ENCODE results near the gene FNBP1. TPM values are rescaled to one million over a fixed set of nuclear protein-coding genes. Genes with fewer than 3 reads are reported as not detected.
A peak's percentile ranks its signal among the peaks of the same experiment; 100 is the strongest.

Gene FNBP1
- total and polyA plus RNA-seq, 2 of the 13 experiments (the other 11 are each of a cell fraction or from before 2014, with no cell fraction given), result 5.4 to 19.5 TPM

DNA sequence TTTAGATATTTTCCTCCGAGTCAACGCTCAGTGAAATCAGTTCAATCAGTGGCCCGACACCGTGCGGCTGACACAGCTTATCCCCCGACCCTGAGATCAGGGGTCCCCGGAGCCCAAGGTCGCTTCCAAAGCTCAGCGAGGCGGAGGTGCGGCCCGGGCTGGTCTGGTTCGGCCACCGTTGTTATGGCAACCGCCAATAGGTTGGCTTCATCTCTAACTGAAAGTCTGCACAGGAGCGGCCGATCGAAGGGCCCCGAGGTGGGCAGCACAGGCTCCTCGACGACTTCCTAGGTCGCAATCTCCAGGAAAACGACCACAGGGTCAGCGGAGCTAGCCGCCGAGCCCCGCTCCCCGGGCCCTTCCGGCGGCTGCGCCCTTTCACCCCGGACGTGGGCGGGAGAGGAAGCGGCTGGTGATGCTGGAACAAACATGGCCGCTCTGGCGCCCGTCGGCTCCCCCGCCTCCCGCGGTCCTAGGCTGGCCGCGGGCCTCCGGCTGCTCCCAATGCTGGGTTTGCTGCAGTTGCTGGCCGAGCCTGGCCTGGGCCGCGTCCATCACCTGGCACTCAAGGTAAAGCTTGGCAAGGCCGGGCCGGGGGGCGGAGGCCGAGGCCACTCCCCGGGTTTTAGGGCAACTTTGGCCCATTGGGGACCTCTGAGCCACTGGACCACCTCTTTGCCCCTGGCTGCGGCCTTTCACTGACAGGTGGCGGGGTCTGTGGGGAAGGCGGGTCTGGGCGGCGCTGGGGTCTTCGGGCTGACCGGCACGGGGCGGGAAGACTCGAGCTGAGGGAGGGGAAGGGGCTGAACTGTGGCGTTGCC is 10.7 kb upstream of the FNBP1 start, which contains the start of gene GPR107 (continued):
- TF ChIP-seq, protein P1, sequence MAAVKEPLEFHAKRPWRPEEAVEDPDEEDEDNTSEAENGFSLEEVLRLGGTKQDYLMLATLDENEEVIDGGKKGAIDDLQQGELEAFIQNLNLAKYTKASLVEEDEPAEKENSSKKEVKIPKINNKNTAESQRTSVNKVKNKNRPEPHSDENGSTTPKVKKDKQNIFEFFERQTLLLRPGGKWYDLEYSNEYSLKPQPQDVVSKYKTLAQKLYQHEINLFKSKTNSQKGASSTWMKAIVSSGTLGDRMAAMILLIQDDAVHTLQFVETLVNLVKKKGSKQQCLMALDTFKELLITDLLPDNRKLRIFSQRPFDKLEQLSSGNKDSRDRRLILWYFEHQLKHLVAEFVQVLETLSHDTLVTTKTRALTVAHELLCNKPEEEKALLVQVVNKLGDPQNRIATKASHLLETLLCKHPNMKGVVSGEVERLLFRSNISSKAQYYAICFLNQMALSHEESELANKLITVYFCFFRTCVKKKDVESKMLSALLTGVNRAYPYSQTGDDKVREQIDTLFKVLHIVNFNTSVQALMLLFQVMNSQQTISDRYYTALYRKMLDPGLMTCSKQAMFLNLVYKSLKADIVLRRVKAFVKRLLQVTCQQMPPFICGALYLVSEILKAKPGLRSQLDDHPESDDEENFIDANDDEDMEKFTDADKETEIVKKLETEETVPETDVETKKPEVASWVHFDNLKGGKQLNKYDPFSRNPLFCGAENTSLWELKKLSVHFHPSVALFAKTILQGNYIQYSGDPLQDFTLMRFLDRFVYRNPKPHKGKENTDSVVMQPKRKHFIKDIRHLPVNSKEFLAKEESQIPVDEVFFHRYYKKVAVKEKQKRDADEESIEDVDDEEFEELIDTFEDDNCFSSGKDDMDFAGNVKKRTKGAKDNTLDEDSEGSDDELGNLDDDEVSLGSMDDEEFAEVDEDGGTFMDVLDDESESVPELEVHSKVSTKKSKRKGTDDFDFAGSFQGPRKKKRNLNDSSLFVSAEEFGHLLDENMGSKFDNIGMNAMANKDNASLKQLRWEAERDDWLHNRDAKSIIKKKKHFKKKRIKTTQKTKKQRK (IDR thresholded peaks at IDR 0.05; ENCODE audit: low read length), result no peak
- TF ChIP-seq CCAR2 (optimal IDR thresholded peaks at IDR 0.05; ENCODE audit: low read depth, low read length) (no peak), KDM1A (CRISPR knock-in tag; IDR thresholded peaks at IDR 0.05) (no peak), ZNF382 (CRISPR knock-in tag; IDR thresholded peaks at IDR 0.05; ENCODE audit: borderline replicate concordance) (no peak), ZNF446 (CRISPR knock-in tag; IDR thresholded peaks at IDR 0.05) (0 out of 2 replicates have a peak, but pooled peaks have one; percentile 5), ZNF331 (CRISPR knock-in tag; IDR thresholded peaks at IDR 0.05) (0 out of 2 replicates have a peak, but pooled peaks have one; percentile 34), HOXD1 (CRISPR knock-in tag; IDR thresholded peaks at IDR 0.05) (no peak), ZNF207 (IDR thresholded peaks at IDR 0.05; ENCODE audit: borderline replicate concordance) (no peak), HOXA9 (CRISPR knock-in tag; IDR thresholded peaks at IDR 0.05; ENCODE audit: borderline replicate concordance) (no peak), FOXK1 (CRISPR knock-in tag; IDR thresholded peaks at IDR 0.05; ENCODE audit: borderline replicate concordance, low read depth) (peak; percentile 61; the same call in 1 of the 2 replicates), ZNF670 (CRISPR knock-in tag; IDR thresholded peaks at IDR 0.05; ENCODE audit: borderline replicate concordance) (no peak), ATF1 (CRISPR knock-in tag; IDR thresholded peaks at IDR 0.05) (0 out of 2 replicates have a peak, but pooled peaks have one; percentile 42), ZNF577 (CRISPR knock-in tag; IDR thresholded peaks at IDR 0.05; ENCODE audit: borderline replicate concordance, low read depth) (no peak), YEATS2 (CRISPR knock-in tag; IDR thresholded peaks at IDR 0.05; ENCODE audit: borderline replicate concordance) (peak; percentile 74), ZSCAN12 (CRISPR knock-in tag; IDR thresholded peaks at IDR 0.05) (no peak)
- TF ChIP-seq, protein P2, sequence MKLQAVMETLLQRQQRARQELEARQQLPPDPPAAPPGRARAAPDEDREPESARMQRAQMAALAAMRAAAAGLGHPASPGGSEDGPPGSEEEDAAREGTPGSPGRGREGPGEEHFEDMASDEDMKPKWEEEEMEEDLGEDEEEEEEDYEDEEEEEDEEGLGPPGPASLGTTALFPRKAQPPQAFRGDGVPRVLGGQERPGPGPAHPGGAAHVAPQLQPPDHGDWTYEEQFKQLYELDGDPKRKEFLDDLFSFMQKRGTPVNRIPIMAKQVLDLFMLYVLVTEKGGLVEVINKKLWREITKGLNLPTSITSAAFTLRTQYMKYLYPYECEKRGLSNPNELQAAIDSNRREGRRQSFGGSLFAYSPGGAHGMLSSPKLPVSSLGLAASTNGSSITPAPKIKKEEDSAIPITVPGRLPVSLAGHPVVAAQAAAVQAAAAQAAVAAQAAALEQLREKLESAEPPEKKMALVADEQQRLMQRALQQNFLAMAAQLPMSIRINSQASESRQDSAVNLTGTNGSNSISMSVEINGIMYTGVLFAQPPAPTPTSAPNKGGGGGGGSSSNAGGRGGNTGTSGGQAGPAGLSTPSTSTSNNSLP (IDR thresholded peaks at IDR 0.05; ENCODE audit: low read depth, low read length), result no peak
- TF ChIP-seq, protein P3, sequence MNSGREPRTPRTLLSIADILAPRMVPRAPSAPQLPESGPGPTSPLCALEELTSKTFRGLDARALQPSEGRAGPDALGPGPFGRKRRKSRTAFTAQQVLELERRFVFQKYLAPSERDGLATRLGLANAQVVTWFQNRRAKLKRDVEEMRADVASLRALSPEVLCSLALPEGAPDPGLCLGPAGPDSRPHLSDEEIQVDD (CRISPR knock-in tag; IDR thresholded peaks at IDR 0.05; ENCODE audit: borderline replicate concordance), result peak; percentile 58; the same call in 1 of the 2 replicates
- TF ChIP-seq, protein P4, sequence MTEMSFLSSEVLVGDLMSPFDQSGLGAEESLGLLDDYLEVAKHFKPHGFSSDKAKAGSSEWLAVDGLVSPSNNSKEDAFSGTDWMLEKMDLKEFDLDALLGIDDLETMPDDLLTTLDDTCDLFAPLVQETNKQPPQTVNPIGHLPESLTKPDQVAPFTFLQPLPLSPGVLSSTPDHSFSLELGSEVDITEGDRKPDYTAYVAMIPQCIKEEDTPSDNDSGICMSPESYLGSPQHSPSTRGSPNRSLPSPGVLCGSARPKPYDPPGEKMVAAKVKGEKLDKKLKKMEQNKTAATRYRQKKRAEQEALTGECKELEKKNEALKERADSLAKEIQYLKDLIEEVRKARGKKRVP (CRISPR knock-in tag; IDR thresholded peaks at IDR 0.05), result no peak
- TF ChIP-seq, protein P5, sequence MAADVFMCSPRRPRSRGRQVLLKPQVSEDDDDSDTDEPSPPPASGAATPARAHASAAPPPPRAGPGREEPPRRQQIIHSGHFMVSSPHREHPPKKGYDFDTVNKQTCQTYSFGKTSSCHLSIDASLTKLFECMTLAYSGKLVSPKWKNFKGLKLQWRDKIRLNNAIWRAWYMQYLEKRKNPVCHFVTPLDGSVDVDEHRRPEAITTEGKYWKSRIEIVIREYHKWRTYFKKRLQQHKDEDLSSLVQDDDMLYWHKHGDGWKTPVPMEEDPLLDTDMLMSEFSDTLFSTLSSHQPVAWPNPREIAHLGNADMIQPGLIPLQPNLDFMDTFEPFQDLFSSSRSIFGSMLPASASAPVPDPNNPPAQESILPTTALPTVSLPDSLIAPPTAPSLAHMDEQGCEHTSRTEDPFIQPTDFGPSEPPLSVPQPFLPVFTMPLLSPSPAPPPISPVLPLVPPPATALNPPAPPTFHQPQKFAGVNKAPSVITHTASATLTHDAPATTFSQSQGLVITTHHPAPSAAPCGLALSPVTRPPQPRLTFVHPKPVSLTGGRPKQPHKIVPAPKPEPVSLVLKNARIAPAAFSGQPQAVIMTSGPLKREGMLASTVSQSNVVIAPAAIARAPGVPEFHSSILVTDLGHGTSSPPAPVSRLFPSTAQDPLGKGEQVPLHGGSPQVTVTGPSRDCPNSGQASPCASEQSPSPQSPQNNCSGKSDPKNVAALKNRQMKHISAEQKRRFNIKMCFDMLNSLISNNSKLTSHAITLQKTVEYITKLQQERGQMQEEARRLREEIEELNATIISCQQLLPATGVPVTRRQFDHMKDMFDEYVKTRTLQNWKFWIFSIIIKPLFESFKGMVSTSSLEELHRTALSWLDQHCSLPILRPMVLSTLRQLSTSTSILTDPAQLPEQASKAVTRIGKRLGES (CRISPR knock-in tag; IDR thresholded peaks at IDR 0.05; ENCODE audit: borderline replicate concordance), result no peak
